Neural cell (in vitro differentiated cells): ENCODE results near the gene XXYLT1. TPM values are rescaled to one million over a fixed set of nuclear protein-coding genes. Genes with fewer than 3 reads are reported as not detected.

Experiments
- H2AFZ ChIP-seq: fragments of 200-600, 300-800 bp; sonication (generic), shearing (Covaris generic); 2 replicates; pipeline ENCODE4 v1.6.0; 2014; ENCODE audit warnings: low read depth, mild to moderate bottlenecking, antibody characterized with exemption, low read length, moderate library complexity
- H3F3A ChIP-seq: fragments of 200-600 bp; shearing (Covaris generic); 2 replicates; pipeline ENCODE4 v1.6.1; 2016; ENCODE audit warnings: mild to moderate bottlenecking, moderate library complexity, mixed read lengths, antibody characterized with exemption, low read length; ENCODE audit not compliant: insufficient read depth, poor library complexity, severe bottlenecking
- H3K27ac ChIP-seq: fragments of 200-600, 300-800 bp; sonication (generic), shearing (Covaris generic); 2 replicates; pipeline ENCODE4 v1.5.1; 2014; ENCODE audit warnings: mild to moderate bottlenecking, low read length, moderate library complexity
- H3K27me3 ChIP-seq: fragments of 300-800, 200-600 bp; sonication (generic), shearing (Covaris generic); 2 replicates; pipeline ENCODE4 v1.6.0; 2014; ENCODE audit warnings: mild to moderate bottlenecking, low read depth, low read length, moderate library complexity; ENCODE audit not compliant: insufficient read depth
- H3K36me3 ChIP-seq: fragments of 300-800, 200-600 bp; sonication (generic), shearing (Covaris generic); 2 replicates; pipeline ENCODE4 v1.5.1; 2014; ENCODE audit warnings: mild to moderate bottlenecking, antibody characterized with exemption, low read length, moderate library complexity; ENCODE audit not compliant: insufficient read depth
- H3K4me2 ChIP-seq: fragments of 300-800, 200-600 bp; sonication (generic), shearing (Covaris generic); 2 replicates; pipeline ENCODE4 v1.6.0; 2014; ENCODE audit warnings: mild to moderate bottlenecking, low read length
- H3K4me3 ChIP-seq: fragments of 300-800, 200-600 bp; sonication (generic), shearing (Covaris generic); 2 replicates; pipeline ENCODE4 v1.5.1; 2014; ENCODE audit warnings: mild to moderate bottlenecking, low read length, moderate library complexity
- H3K79me2 ChIP-seq: fragments of 200-600 bp; shearing (Covaris generic); replicated peaks from 2 replicates; pipeline ENCODE4 v1.6.0; 2014; ENCODE audit warnings: mild to moderate bottlenecking, low read length, moderate library complexity; ENCODE audit not compliant: insufficient read depth
- H3K9ac ChIP-seq: fragments of 300-800, 200-600 bp; sonication (generic), shearing (Covaris generic); 2 replicates; pipeline ENCODE4 v1.6.1; 2016; ENCODE audit warnings: mild to moderate bottlenecking, low read length, mixed read lengths
- H3K9me2 ChIP-seq: fragments of 200-600 bp; shearing (Covaris generic); 2 replicates; pipeline ENCODE4 v1.6.1; 2016; ENCODE audit warnings: mild to moderate bottlenecking, low read length, mixed read lengths; ENCODE audit not compliant: insufficient read depth
- H3K9me3 ChIP-seq: fragments of 200-600, 300-800 bp; sonication (generic), shearing (Covaris generic); 2 replicates; pipeline ENCODE4 v1.6.1; 2016; ENCODE audit warnings: mild to moderate bottlenecking, mixed run types, low read length, moderate library complexity, mixed read lengths
- H4K20me1 ChIP-seq: fragments of 200-600 bp; shearing (Covaris generic); 2 replicates; pipeline ENCODE4 v1.6.1; 2016; ENCODE audit warnings: mild to moderate bottlenecking, mixed run types; ENCODE audit not compliant: insufficient read depth
- EP300 ChIP-seq: fragments of 450-650 bp; conservative IDR thresholded peaks from 2 replicates; pipeline ENCODE4 v1.6.1; 2014; ENCODE audit warnings: antibody characterized with exemption, mild to moderate bottlenecking, moderate library complexity; ENCODE audit not compliant: poor library complexity, severe bottlenecking
- EZH2 ChIP-seq: fragments of 200-600, 300-800 bp; shearing (Covaris generic), sonication (generic); IDR thresholded peaks from 2 replicates; pipeline ENCODE4 v1.6.1; 2014; ENCODE audit warnings: antibody characterized with exemption, low read length, borderline replicate concordance, mild to moderate bottlenecking; ENCODE audit not compliant: insufficient read depth, poor library complexity, severe bottlenecking
- MXI1 ChIP-seq: fragments of 450-650 bp; conservative IDR thresholded peaks from 2 replicates; pipeline ENCODE4 v1.6.1; 2014; ENCODE audit warnings: antibody characterized with exemption, mild to moderate bottlenecking; ENCODE audit not compliant: poor library complexity, severe bottlenecking
- POLR2AphosphoS5 ChIP-seq: IDR thresholded peaks from 2 replicates; pipeline ENCODE4 v1.6.1; 2012
- RAD21 ChIP-seq: fragments of 450-650 bp; conservative IDR thresholded peaks from 2 replicates; pipeline ENCODE4 v1.6.1; 2014; ENCODE audit warnings: antibody characterized with exemption, mild to moderate bottlenecking, moderate library complexity
- SMC3 ChIP-seq: fragments of 450-650 bp; conservative IDR thresholded peaks from 2 replicates; pipeline ENCODE4 v1.6.1; 2014; ENCODE audit warnings: antibody characterized with exemption, mild to moderate bottlenecking, moderate library complexity; ENCODE audit not compliant: poor library complexity
- TAF1 ChIP-seq: IDR thresholded peaks from 2 replicates; pipeline ENCODE4 v1.6.1; 2012; ENCODE audit warnings: low read depth
- polyA plus RNA-seq: library from polyadenylated mRNA; depleted of rRNA; stranded (reverse); fragments of >200 nt; gene quantifications from 2 replicates; pipeline ENCODE4 v1.2.3, GENCODE V29; 2014
- TF ChIP-seq, protein P1 (sequence below): IDR thresholded peaks from 2 replicates; pipeline ENCODE4 v1.6.1; 2012; ENCODE audit warnings: borderline replicate concordance
- TF ChIP-seq, protein P2 (sequence below): fragments of 450-650 bp; IDR thresholded peaks from 2 replicates; pipeline ENCODE4 v1.5.1; 2014; ENCODE audit warnings: antibody characterized with exemption, mild to moderate bottlenecking, moderate library complexity; ENCODE audit not compliant: poor library complexity, severe bottlenecking

The XXYLT1 gene
- polyA plus RNA-seq, 1 donor from 2014 or later: 25.4 TPM

DNA sequence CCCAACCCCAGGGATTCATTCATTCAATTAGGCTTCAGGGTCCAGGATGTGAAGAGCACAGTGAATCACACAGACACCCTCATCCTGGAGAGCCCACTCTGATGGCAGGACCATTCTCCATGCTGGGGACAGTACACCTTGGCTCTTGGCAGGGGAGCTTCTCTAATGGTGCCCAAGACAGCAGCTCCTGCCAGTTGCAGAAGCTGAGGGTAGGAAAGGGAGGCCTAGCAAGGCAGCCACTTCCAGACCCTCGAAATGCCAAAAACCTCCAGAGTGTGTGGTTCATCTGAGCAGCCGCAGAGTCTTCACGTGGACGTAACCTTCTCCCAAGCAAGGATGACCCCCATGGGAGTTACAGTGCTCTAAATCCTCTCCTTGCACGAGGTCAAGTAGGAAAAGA lies 186.2 kb downstream of the XXYLT1 start:
- H3K4me3 ChIP-seq: no peak overlapping the region
- TF ChIP-seq RAD21: no peak
- TF ChIP-seq, protein P1, sequence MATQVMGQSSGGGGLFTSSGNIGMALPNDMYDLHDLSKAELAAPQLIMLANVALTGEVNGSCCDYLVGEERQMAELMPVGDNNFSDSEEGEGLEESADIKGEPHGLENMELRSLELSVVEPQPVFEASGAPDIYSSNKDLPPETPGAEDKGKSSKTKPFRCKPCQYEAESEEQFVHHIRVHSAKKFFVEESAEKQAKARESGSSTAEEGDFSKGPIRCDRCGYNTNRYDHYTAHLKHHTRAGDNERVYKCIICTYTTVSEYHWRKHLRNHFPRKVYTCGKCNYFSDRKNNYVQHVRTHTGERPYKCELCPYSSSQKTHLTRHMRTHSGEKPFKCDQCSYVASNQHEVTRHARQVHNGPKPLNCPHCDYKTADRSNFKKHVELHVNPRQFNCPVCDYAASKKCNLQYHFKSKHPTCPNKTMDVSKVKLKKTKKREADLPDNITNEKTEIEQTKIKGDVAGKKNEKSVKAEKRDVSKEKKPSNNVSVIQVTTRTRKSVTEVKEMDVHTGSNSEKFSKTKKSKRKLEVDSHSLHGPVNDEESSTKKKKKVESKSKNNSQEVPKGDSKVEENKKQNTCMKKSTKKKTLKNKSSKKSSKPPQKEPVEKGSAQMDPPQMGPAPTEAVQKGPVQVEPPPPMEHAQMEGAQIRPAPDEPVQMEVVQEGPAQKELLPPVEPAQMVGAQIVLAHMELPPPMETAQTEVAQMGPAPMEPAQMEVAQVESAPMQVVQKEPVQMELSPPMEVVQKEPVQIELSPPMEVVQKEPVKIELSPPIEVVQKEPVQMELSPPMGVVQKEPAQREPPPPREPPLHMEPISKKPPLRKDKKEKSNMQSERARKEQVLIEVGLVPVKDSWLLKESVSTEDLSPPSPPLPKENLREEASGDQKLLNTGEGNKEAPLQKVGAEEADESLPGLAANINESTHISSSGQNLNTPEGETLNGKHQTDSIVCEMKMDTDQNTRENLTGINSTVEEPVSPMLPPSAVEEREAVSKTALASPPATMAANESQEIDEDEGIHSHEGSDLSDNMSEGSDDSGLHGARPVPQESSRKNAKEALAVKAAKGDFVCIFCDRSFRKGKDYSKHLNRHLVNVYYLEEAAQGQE: no peak
- TF ChIP-seq TAF1: no peak
- TF ChIP-seq POLR2AphosphoS5: no peak
- TF ChIP-seq, protein P2, sequence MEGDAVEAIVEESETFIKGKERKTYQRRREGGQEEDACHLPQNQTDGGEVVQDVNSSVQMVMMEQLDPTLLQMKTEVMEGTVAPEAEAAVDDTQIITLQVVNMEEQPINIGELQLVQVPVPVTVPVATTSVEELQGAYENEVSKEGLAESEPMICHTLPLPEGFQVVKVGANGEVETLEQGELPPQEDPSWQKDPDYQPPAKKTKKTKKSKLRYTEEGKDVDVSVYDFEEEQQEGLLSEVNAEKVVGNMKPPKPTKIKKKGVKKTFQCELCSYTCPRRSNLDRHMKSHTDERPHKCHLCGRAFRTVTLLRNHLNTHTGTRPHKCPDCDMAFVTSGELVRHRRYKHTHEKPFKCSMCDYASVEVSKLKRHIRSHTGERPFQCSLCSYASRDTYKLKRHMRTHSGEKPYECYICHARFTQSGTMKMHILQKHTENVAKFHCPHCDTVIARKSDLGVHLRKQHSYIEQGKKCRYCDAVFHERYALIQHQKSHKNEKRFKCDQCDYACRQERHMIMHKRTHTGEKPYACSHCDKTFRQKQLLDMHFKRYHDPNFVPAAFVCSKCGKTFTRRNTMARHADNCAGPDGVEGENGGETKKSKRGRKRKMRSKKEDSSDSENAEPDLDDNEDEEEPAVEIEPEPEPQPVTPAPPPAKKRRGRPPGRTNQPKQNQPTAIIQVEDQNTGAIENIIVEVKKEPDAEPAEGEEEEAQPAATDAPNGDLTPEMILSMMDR: no peak
- TF ChIP-seq MXI1: no peak
- no peak for TF ChIP-seq SMC3
- no peak for TF ChIP-seq EZH2
- no peak for TF ChIP-seq EP300

DNA sequence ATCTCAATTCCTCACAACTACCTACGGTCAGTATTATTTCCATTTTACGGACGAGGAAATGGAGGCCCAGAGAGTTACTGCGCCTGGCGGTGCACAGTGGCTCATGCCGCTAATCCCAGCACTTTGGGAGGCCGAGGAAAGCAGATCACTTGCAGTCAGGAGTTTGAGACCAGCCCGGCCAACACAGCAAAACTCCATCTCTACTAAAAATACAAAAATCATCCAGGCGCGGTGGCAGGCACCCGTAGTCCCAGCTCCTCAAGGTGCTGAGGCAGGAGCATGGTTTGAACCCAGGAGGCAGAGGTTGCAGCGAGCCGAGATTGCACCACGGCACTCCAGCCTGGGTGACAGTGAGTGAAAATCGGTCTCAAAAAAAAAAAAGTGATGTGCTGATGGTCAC lies 187.3 kb downstream of the XXYLT1 start:
- TF ChIP-seq MXI1 (no peak), POLR2AphosphoS5 (no peak), SMC3 (no peak), RAD21 (no peak), EZH2 (no peak), EP300 (no peak), TAF1 (no peak)
- TF ChIP-seq, protein P1: no peak
- TF ChIP-seq, protein P2: no peak
- no peaks in the 10 kb centered on the region for H3F3A ChIP-seq
- H3K79me2 ChIP-seq: no peaks in the 10 kb centered on the region
- H3K4me2 ChIP-seq: no peak overlapping the region
- H3K36me3 ChIP-seq: no peaks in the 10 kb centered on the region
- H3K9ac ChIP-seq: no peak overlapping the region
- H3K27me3 ChIP-seq: no peaks in the 10 kb centered on the region
- no peak overlapping the region for H3K4me3 ChIP-seq
- no peak overlapping the region for H3K27ac ChIP-seq
- no peaks in the 10 kb centered on the region for H3K9me2 ChIP-seq
- no peak overlapping the region for H2AFZ ChIP-seq
- H4K20me1 ChIP-seq: no peaks in the 10 kb centered on the region
- no peaks in the 10 kb centered on the region for H3K9me3 ChIP-seq

More for the DNA sequence above, 186.2 kb downstream of the XXYLT1 start:
- Histone ChIP-seq H3F3A (no peaks in the 10 kb centered on the region), H3K9ac (no peak overlapping the region), H3K9me3 (no peaks in the 10 kb centered on the region), H3K79me2 (no peaks in the 10 kb centered on the region), H4K20me1 (no peaks in the 10 kb centered on the region), H3K27me3 (no peaks in the 10 kb centered on the region), H3K4me2 (no peak overlapping the region), H2AFZ (no peak overlapping the region), H3K36me3 (no peaks in the 10 kb centered on the region), H3K27ac (no peak overlapping the region), H3K9me2 (no peaks in the 10 kb centered on the region)
